GM20000 (cell line): ENCODE results near the gene SFTPD.
"Not testable (repeated sequence)": the region's sequence is repeated elsewhere in the genome, so short reads cannot be mapped to it uniquely, and the experiment has no call there.

Experiments
- DNase-seq: peaks from one replicate; pipeline ENCODE4 v3.0.0; 2012; ENCODE audit warnings: low spot score
- TF ChIP-seq, protein P1 (sequence below): IDR thresholded peaks from 2 replicates; pipeline ENCODE4 v1.5.1; 2012; ENCODE audit warnings: mild to moderate bottlenecking, control low read depth; ENCODE audit errors: extremely low read depth, missing control alignments

Gene SFTPD

DNA sequence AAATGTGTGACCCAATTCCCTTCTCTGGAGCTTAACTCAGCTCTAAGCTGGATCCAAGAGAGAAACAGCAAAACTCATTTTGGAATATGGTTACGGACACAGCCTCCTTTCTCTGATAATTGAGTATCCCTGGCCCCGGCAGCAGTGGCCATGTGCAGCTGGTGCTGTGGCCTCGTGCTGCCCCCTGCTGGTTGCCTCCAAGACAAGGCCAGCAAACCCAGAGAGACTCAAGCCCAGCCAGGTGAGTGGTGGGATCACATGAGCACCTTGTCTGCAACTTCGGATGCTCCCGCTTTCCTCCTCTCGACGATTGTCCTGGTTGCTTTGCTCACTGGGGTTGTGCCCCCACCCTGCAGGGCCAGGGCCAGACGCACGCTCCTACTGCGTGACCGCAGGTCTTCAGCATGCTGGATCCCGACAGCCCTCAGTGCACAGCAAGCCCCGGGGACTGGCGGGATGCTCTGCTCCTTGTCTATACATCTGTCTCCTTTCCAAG, 19.4 kb downstream of the SFTPD start:
- TF ChIP-seq, protein P1, sequence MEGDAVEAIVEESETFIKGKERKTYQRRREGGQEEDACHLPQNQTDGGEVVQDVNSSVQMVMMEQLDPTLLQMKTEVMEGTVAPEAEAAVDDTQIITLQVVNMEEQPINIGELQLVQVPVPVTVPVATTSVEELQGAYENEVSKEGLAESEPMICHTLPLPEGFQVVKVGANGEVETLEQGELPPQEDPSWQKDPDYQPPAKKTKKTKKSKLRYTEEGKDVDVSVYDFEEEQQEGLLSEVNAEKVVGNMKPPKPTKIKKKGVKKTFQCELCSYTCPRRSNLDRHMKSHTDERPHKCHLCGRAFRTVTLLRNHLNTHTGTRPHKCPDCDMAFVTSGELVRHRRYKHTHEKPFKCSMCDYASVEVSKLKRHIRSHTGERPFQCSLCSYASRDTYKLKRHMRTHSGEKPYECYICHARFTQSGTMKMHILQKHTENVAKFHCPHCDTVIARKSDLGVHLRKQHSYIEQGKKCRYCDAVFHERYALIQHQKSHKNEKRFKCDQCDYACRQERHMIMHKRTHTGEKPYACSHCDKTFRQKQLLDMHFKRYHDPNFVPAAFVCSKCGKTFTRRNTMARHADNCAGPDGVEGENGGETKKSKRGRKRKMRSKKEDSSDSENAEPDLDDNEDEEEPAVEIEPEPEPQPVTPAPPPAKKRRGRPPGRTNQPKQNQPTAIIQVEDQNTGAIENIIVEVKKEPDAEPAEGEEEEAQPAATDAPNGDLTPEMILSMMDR: peak; percentile 89
- DNase-seq: peak; percentile 76

- TF ChIP-seq, protein P1: no peak
These were observed 20.8 kb downstream of the SFTPD start for GRCh38 chr10:79928028-79928583.

DNA sequence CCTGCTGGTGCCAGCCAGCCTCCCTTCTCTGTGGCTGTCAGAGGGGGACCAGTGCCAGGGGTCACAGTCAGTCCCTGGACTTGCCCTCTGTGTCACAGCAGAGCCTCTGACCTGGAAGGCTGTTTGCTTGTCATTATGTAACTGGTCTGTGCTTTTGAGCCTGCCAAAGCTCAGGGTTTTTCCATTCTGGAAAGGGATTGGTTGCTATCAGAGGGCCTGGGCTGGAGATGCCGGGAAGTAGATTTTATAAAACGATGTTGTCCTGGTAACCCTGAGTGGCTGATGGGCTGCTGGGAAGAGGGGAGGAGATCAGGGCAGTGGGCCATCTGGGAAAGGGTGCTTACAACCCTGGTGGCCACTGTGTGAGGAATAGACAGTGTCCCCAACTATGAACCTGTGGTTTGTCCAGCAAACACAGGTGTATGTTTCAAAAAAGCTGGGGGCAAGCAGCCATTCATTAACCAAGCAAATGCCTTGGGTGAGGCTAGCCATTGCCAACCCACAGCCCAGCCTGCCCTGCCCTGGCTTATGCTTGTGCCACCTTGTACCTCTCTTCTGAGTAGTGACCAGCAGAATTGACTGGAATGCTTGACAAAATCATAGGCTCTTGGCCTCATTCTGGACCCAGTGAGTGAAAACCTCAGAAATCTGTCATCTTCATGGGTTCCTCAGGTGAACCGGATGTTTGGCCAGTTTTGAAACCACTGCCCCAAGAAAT, 21.6 kb downstream of the SFTPD start:
- no peak for DNase-seq

More at GRCh38 chr10:79928028-79928583, 20.8 kb downstream of the SFTPD start:
- no peak for DNase-seq

GRCh38 chr10:79926037-79926436, 22.9 kb downstream of the SFTPD start:
- TF ChIP-seq, protein P1: no peak
- DNase-seq: no peak

More for the DNA sequence above, 21.6 kb downstream of the SFTPD start:
- TF ChIP-seq, protein P1: no peak

- DNase-seq: no peak
These were observed 23.3 kb downstream of the SFTPD start for GRCh38 chr10:79925614-79926013.

GRCh38 chr10:79923669-79924068, 25.2 kb downstream of the SFTPD start:
- TF ChIP-seq, protein P1: no peak

More at GRCh38 chr10:79925614-79926013, 23.3 kb downstream of the SFTPD start:
- TF ChIP-seq, protein P1: no peak

DNA sequence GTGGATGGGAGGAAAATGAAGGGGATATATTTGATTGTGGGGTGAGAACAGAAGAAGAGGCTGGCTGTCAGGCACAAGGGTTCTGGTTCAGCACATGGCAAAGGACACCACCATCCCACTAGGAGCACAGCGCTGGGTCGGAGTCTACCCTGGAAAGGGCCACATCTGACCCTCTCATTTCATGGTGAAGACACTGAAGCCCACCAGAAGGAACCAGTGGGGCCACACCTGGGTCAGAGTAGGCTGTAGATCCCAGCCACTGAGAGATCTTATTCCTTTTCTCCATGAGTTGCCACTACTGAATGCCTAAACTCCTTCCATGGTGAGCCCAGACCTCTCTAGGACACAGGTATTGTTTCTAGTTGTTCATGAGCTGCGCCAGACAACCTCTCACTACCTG, 25.8 kb downstream of the SFTPD start:
- DNase-seq: no peak
- TF ChIP-seq, protein P1: no peak

More at GRCh38 chr10:79923669-79924068, 25.2 kb downstream of the SFTPD start:
- no peak for DNase-seq

DNA sequence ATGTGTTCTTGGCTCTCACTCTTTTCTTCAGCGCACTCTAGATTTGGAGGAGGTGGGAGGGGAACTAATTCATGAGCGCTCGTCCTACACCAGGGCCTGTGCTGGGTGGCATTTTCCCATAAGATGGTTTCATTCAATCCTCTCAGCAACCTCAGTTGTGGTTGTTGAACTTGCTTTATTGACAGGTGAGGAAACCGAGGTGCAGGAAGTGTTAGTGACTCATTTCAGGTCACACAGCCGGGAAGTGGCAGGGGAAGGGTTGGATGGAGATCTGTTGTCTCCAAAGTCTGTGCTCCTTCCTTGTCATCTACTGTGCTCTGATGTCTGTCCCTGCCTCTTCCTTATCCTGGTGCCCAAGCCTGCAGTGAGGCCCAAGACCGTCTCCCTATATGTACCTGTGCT, 26.9 kb downstream of the SFTPD start:
- not testable (repeated sequence) for DNase-seq

GRCh38 chr10:79915838-79916237, 33.1 kb downstream of the SFTPD start:
- DNase-seq: not testable (repeated sequence)

- not testable (repeated sequence) for DNase-seq
These were observed 34.4 kb downstream of the SFTPD start for GRCh38 chr10:79914512-79914911.
